Upper lobe of left lung (tissue), 4 donors: ENCODE results near the gene GLIS1.

Experiments used
- CTCF ChIP-seq, 6 experiments: fragments of 450-650 bp in 4 of 6; fragments of 200-600 bp in 2 of 6; sonication (generic) in 2 of 6; IDR thresholded peaks; one replicate each; pipeline ENCODE4 v1.5.1; 2016 to 2019; ENCODE audit warnings: antibody characterized with exemption in 6 of 6
- POLR2A ChIP-seq, 4 donors: fragments of 450-650 bp; IDR thresholded peaks; one replicate each; pipeline ENCODE4 v1.5.1; 2016 to 2017; ENCODE audit warnings: antibody characterized with exemption in 4 of 4, mild to moderate bottlenecking in 2 of 4
- POLR2AphosphoS5 ChIP-seq, 2 donors: sonication (generic); formaldehyde crosslinking; IDR thresholded peaks; one replicate each; pipeline ENCODE4 v1.5.1; 2017; ENCODE audit warnings: antibody characterized with exemption in 2 of 2

- TF ChIP-seq CTCF (IDR thresholded peaks at IDR 0.05) (no peak), POLR2A (IDR thresholded peaks at IDR 0.05) (no peak), POLR2AphosphoS5 (IDR thresholded peaks at IDR 0.05) (no peak)
These were observed 148.9 kb downstream of the GLIS1 start for GRCh38 chr1:53590104-53590503.
